Measurements from ENCODE around the gene ZNF577.
A peak's percentile ranks its signal among the peaks of the same experiment; 100 is the strongest.
"Not testable (repeated sequence)": the region's sequence is repeated elsewhere in the genome, so short reads cannot be mapped to it uniquely, and the experiment has no call there.

ZNF577 gene

GRCh38 chr19:51921949-51922348 lies 34.2 kb upstream of the ZNF577 start:
- Histone ChIP-seq H3K27ac (no peak overlapping the region), H3K27me3 (ENCODE audit: insufficient read depth, low read depth, severe bottlenecking) (no peaks in the 10 kb centered on the region), H3K9me3 (ENCODE audit: severe bottlenecking) (peaks cover 50% of the 10 kb centered on the region), H3K36me3 (no peaks in the 10 kb centered on the region), H3K4me3 (ENCODE audit: low read depth, low read length) (no peak overlapping the region)
- TF ChIP-seq CTCF (IDR thresholded peaks at IDR 0.05; ENCODE audit: low read depth, low read length), result no peak
- DNase-seq, result no peak

DNA sequence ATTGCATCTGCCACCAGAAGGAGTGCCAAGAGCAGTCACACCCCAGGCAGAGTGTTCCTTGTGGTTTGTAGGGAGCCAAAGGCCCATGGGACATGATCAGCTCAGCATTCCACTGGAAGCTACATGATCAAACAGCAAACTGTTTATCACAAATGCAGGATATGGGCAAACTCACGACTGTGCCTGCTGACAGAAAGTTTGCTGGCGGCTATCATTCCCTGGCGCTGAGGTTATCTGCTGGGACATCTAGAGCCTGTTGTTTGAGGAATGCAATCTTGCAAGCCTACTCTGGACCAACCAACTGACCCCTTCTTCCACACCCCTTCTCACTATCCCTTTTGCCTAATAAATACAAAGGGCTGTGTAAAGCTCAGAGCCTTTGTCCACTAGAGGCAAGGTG lies 31.9 kb upstream of the ZNF577 start:
- no peak overlapping the region for H3K27ac ChIP-seq
- peaks cover 61% of the 10 kb centered on the region for H3K9me3 ChIP-seq (ENCODE audit: severe bottlenecking)

GRCh38 chr19:51916167-51916566 lies 28.4 kb upstream of the ZNF577 start:
- Histone ChIP-seq H3K27ac (no peak overlapping the region), H3K36me3 (no peaks in the 10 kb centered on the region), H3K27me3 (ENCODE audit: insufficient read depth, low read depth, severe bottlenecking) (no peaks in the 10 kb centered on the region), H3K9me3 (ENCODE audit: severe bottlenecking) (peaks cover 48% of the 10 kb centered on the region), H3K4me3 (ENCODE audit: low read depth, low read length) (no peak overlapping the region)
- DNase-seq, result no peak
- TF ChIP-seq CTCF (IDR thresholded peaks at IDR 0.05; ENCODE audit: low read depth, low read length), result no peak

More for the DNA sequence above, 31.9 kb upstream of the ZNF577 start:
- Histone ChIP-seq H3K4me3 (ENCODE audit: low read depth, low read length) (no peak overlapping the region), H3K27me3 (ENCODE audit: insufficient read depth, low read depth, severe bottlenecking) (no peaks in the 10 kb centered on the region), H3K36me3 (no peaks in the 10 kb centered on the region)
- no peak for TF ChIP-seq CTCF (IDR thresholded peaks at IDR 0.05; ENCODE audit: low read depth, low read length)
- no peak for DNase-seq

DNA sequence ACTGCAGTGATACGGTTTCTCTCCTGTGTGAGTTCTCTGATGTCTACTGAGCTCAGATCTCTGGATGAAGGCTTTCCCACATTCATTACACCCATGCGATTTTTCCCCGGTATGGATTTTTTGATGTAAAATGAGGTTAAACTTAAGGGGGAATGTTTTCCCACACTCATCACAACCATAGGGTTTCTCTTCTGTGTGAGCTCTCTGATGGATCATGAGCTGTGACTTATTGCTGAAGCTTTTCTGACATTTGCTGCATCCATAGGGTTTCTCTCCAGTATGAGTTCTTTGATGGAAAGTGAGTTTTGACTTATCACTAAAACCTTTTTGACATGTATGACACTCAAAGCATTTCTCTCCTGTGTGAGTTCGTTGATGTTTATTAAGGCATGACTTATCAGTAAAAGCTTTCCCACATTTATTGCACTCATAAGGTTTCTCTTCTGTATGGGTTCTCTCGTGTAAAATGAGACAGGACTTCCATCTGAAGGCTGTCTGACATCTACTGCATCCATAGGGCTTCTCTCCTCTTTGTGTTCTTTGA lies 27.6 kb upstream of the ZNF577 start:
- Histone ChIP-seq H3K27ac (no peak overlapping the region), H3K36me3 (no peaks in the 10 kb centered on the region), H3K27me3 (ENCODE audit: insufficient read depth, low read depth, severe bottlenecking) (no peaks in the 10 kb centered on the region), H3K4me3 (ENCODE audit: low read depth, low read length) (no peak overlapping the region), H3K9me3 (ENCODE audit: severe bottlenecking) (peaks cover 43% of the 10 kb centered on the region)
- no peak for DNase-seq
- no peak for TF ChIP-seq CTCF (IDR thresholded peaks at IDR 0.05; ENCODE audit: low read depth, low read length)

- H3K9me3 ChIP-seq (ENCODE audit: severe bottlenecking); H3K36me3 ChIP-seq; H3K27me3 ChIP-seq (ENCODE audit: insufficient read depth, low read depth, severe bottlenecking); DNase-seq; H3K4me3 ChIP-seq (ENCODE audit: low read depth, low read length): not testable (repeated sequence)
- H3K27ac ChIP-seq, result peak overlapping the region; percentile 58
Measured at GRCh38 chr19:51907981-51908380, 20.2 kb upstream of the ZNF577 start.

- H3K27ac ChIP-seq, result peak overlapping the region; percentile 93
- DNase-seq, result peak; percentile 55
- not testable (repeated sequence) for H3K9me3 ChIP-seq (ENCODE audit: severe bottlenecking); H3K27me3 ChIP-seq (ENCODE audit: insufficient read depth, low read depth, severe bottlenecking)
- H3K36me3 ChIP-seq, result peaks cover 19% of the 10 kb centered on the region
- peak overlapping the region; percentile 33 for H3K4me3 ChIP-seq (ENCODE audit: low read depth, low read length)
Measured at GRCh38 chr19:51906108-51906507, 18.4 kb upstream of the ZNF577 start.

GRCh38 chr19:51905639-51906038 lies 17.9 kb upstream of the ZNF577 start:
- H3K27ac ChIP-seq, result peak overlapping the region; percentile 93
- 0 out of 2 replicates have a peak overlapping the region, but pooled peaks have one; percentile 3 for H3K4me3 ChIP-seq (ENCODE audit: low read depth, low read length)

More at GRCh38 chr19:51905639-51906038, 17.9 kb upstream of the ZNF577 start:
- H3K36me3 ChIP-seq, result peaks cover 24% of the 10 kb centered on the region
- not testable (repeated sequence) for H3K9me3 ChIP-seq (ENCODE audit: severe bottlenecking); H3K27me3 ChIP-seq (ENCODE audit: insufficient read depth, low read depth, severe bottlenecking); DNase-seq

Data from WERI-Rb-1 (cell line).